Liver (tissue), 9 donors: ENCODE measurements around the gene FASN. TPM values are rescaled to one million over a fixed set of nuclear protein-coding genes. Genes with fewer than 3 reads are reported as not detected.

Experiments used
- DNase-seq: peaks from one replicate; pipeline ENCODE4 v3.0.0-alpha.2; 2017; ENCODE audit warnings: low spot score
- H3K27ac ChIP-seq, 2 donors: one replicate each; pipeline ENCODE4 v1.7.0; 2013; ENCODE audit warnings: inconsistent platforms in 2 of 2, low read length in 2 of 2, control low read depth in 1 of 2, low read depth in 1 of 2, mild to moderate bottlenecking in 1 of 2
- H3K27me3 ChIP-seq, 4 donors: one replicate each; pipeline versions ENCODE4 v1.6.1 to v1.7.0; 2013; ENCODE audit warnings: low read length in 3 of 4, inconsistent platforms in 1 of 4, mild to moderate bottlenecking in 1 of 4, moderate library complexity in 1 of 4; ENCODE audit not compliant: control insufficient read depth in 4 of 4, insufficient read depth in 4 of 4
- H3K36me3 ChIP-seq, 4 donors: one replicate each; pipeline versions ENCODE4 v1.6.1 to v1.7.0; 2013; ENCODE audit warnings: low read length in 3 of 4, mild to moderate bottlenecking in 3 of 4, low read depth in 1 of 4, moderate library complexity in 1 of 4; ENCODE audit not compliant: control insufficient read depth in 4 of 4, insufficient read depth in 3 of 4
- H3K4me1 ChIP-seq, 4 donors: one replicate each; pipeline versions ENCODE4 v1.6.1 to v1.7.0; 2013; ENCODE audit warnings: low read length in 3 of 4, mild to moderate bottlenecking in 3 of 4, moderate library complexity in 1 of 4; ENCODE audit not compliant: control insufficient read depth in 4 of 4, insufficient read depth in 4 of 4
- H3K4me3 ChIP-seq, 3 donors: one replicate each; pipeline versions ENCODE4 v1.6.1 to v1.7.0; 2013; ENCODE audit warnings: low read length in 3 of 3, control low read depth in 1 of 3, low read depth in 1 of 3, mild to moderate bottlenecking in 1 of 3
- H3K9ac ChIP-seq, 2 donors: one replicate each; pipeline ENCODE4 v1.7.0; 2013; ENCODE audit warnings: low read length in 2 of 2, mild to moderate bottlenecking in 2 of 2, moderate library complexity in 2 of 2, control low read depth in 1 of 2, low read depth in 1 of 2
- H3K9me3 ChIP-seq, 4 donors: one replicate each; pipeline versions ENCODE4 v1.6.1 to v1.7.0; 2013; ENCODE audit warnings: low read length in 3 of 4; ENCODE audit not compliant: control insufficient read depth in 4 of 4
- CTCF ChIP-seq: fragments of 150-350 bp; IDR thresholded peaks from 2 replicates; pipeline ENCODE4 v1.5.1; 2017; ENCODE audit warnings: improper control_type of control experiment, low read depth, low read length; ENCODE audit not compliant: missing input control
- EGR1 ChIP-seq, 2 donors: IDR thresholded peaks; 2 replicates each; pipeline ENCODE4 v1.6.1; 2016 to 2018; ENCODE audit warnings: antibody characterized with exemption in 2 of 2, low read depth in 2 of 2
- FOXA1 ChIP-seq: IDR thresholded peaks from 2 replicates; pipeline ENCODE4 v1.6.1; 2016; ENCODE audit warnings: antibody characterized with exemption
- FOXA2 ChIP-seq: IDR thresholded peaks from 2 replicates; pipeline ENCODE4 v1.6.1; 2016; ENCODE audit warnings: antibody characterized with exemption
- GABPA ChIP-seq, 2 donors: IDR thresholded peaks in 1 of 2; conservative IDR thresholded peaks in 1 of 2; 2 replicates each; pipeline ENCODE4 v1.6.1; 2016; ENCODE audit warnings: antibody characterized with exemption in 2 of 2, mild to moderate bottlenecking in 1 of 2, moderate library complexity in 1 of 2
- HNF4A ChIP-seq, 2 donors: conservative IDR thresholded peaks; 2 replicates each; pipeline ENCODE4 v1.6.1; 2016; ENCODE audit warnings: antibody characterized with exemption in 2 of 2, mild to moderate bottlenecking in 2 of 2
- HNF4G ChIP-seq: IDR thresholded peaks from 2 replicates; pipeline ENCODE4 v1.6.1; 2016; ENCODE audit warnings: antibody characterized with exemption
- JUND ChIP-seq, 2 donors: IDR thresholded peaks; 2 replicates each; pipeline ENCODE4 v1.6.1; 2016; ENCODE audit warnings: antibody characterized with exemption in 2 of 2
- NR2F2 ChIP-seq: IDR thresholded peaks from 2 replicates; pipeline ENCODE4 v1.6.1; 2016; ENCODE audit warnings: antibody characterized with exemption
- RAD21 ChIP-seq, 2 donors: IDR thresholded peaks; 2 replicates each; pipeline ENCODE4 v1.6.1; 2016; ENCODE audit warnings: antibody characterized with exemption in 2 of 2, mild to moderate bottlenecking in 2 of 2
- REST ChIP-seq: IDR thresholded peaks from 2 replicates; pipeline ENCODE4 v1.6.1; 2016; ENCODE audit warnings: antibody characterized with exemption, mild to moderate bottlenecking
- RXRA ChIP-seq, 2 donors: IDR thresholded peaks; 2 replicates each; pipeline ENCODE4 v1.6.1; 2017 to 2018; ENCODE audit warnings: antibody characterized with exemption in 2 of 2, mild to moderate bottlenecking in 1 of 2
- SP1 ChIP-seq: IDR thresholded peaks from 2 replicates; pipeline ENCODE4 v1.6.1; 2018; ENCODE audit warnings: antibody characterized with exemption, mild to moderate bottlenecking
- WGBS: extraction: QIAGEN DNeasy Blood & Tissue Kit; methylation state at CpG from one replicate; pipeline ENCODE4 v1.1.7; 2013; 5-methylcytosine and 5-hydroxymethylcytosine counted together
- polyA plus RNA-seq, 2 donors: library from polyadenylated mRNA; stranded (reverse) in 1 of 2; unstranded in 1 of 2; fragments of 200-250 nt in 1 of 2; fragments of >200 nt in 1 of 2; fragmentation: Nextera tagmentation in 1 of 2; extraction: Ambion mirVana in 1 of 2; gene quantifications; one replicate each; pipeline versions ENCODE4 v1.2.1 to v1.2.3, GENCODE V29; 2013 to 2015
- total RNA-seq, 2 donors: library from RNA; depleted of rRNA; stranded (reverse); fragments of >200 nt; gene quantifications; one replicate each; pipeline ENCODE4 v1.2.3, GENCODE V29; 2014
- TF ChIP-seq, protein P1 (sequence below): IDR thresholded peaks from 2 replicates; pipeline ENCODE4 v1.6.1; 2016; ENCODE audit warnings: antibody characterized with exemption
- TF ChIP-seq, protein P2 (sequence below): IDR thresholded peaks from 2 replicates; pipeline ENCODE4 v1.6.1; 2016; ENCODE audit warnings: antibody characterized with exemption
- donor health status: healthy.
- donor health status: healthy.
- donor health status: healthy.
- donor health status: healthy.
- donor health status: healthy.

FASN gene
- total and polyA plus RNA-seq, 4 donors, result 53.1 to 229 (median 130) TPM

- Histone ChIP-seq H3K4me1 (peaks cover 31 to 80% (median 59%) of the 10 kb centered on the region in 4 donors), H3K27ac (peak overlapping the region; percentile 96 to 98), H3K4me3 (no peak overlapping the region), H3K9ac (peak overlapping the region in 1 of 2 donors; percentile 34), H3K9me3 (no peaks in the 10 kb centered on the region), H3K36me3 (no peaks in the 10 kb centered on the region), H3K27me3 (no peaks in the 10 kb centered on the region)
- peak; percentile 23 for TF ChIP-seq CTCF
- TF ChIP-seq EGR1 (IDR thresholded peaks at IDR 0.05; ENCODE audit: low read depth in 2 of 2), result no peak
- TF ChIP-seq GABPA (IDR thresholded peaks at IDR 0.05 in 1 of 2, conservative IDR thresholded peaks at IDR 0.05 in 1 of 2), result no peak
- WGBS, result 85% methylated on average over 24 of the region's 24 CpGs
- no peak for DNase-seq
These were observed 9.4 kb upstream of the FASN start for GRCh38 chr17:82107341-82107860.

GRCh38 chr17:82106688-82107305 lies 8.8 kb upstream of the FASN start:
- 49% methylated on average over 9 of the region's 9 CpGs for WGBS
- TF ChIP-seq, protein P1, sequence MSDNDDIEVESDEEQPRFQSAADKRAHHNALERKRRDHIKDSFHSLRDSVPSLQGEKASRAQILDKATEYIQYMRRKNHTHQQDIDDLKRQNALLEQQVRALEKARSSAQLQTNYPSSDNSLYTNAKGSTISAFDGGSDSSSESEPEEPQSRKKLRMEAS, result no peak
- peak in 1 of 2 donors; percentile 50 for TF ChIP-seq HNF4A (conservative IDR thresholded peaks at IDR 0.05)
- Histone ChIP-seq H3K4me3 (peak overlapping the region in 1 of 3 donors; percentile 7), H3K9me3 (no peaks in the 10 kb centered on the region), H3K27ac (peak overlapping the region; percentile 96 to 98), H3K9ac (peak overlapping the region; percentile 46 to 72), H3K36me3 (no peaks in the 10 kb centered on the region), H3K27me3 (no peaks in the 10 kb centered on the region), H3K4me1 (peaks cover 32 to 78% (median 60%) of the 10 kb centered on the region in 4 donors)
- no peak for DNase-seq

DNA sequence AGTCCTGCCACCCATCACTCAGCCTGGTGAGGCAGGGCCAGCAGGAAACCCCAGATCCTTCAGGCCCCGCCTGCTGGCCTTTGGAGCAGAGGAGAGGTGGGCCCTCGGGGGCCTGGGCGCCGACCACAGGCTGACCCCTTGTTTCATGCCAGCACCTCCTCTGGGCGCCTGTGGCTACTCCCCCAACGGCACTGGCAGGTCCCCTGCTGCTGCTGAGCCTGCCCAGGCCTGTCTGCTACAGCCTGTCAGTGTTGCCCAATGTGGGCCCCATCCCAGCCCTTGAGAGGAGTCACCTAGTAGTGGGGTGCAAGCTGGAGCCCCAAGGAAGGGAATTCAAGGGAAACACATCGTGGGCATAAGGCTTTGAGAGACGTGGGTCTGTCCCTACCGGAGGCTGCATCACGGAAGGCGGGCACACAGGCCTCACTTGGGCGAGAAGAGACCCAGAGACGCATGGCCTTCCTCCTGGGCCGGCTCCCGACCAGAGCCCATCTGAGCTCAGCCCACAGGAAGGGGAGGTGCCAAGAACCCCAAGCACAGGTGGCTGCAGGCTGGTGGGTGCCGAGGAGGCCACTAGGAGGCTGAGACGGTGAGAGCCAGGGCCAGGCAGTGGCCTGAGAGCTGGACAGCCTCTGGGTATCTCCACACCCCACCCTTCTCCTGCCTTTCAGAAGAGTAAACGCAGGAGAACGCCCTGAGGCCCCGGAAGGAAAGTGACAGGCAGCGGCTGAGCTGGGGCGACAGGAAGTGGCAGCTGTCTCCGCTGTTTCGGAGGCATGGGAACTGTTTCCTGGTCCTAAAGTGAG lies 8.0 kb upstream of the FASN start:
- H3K9ac ChIP-seq, result peak overlapping the region; percentile 46 to 72
- H3K27me3 ChIP-seq, result no peaks in the 10 kb centered on the region
- no peaks in the 10 kb centered on the region for H3K36me3 ChIP-seq
- H3K27ac ChIP-seq, result peak overlapping the region; percentile 96 to 98
- WGBS, result 32% methylated on average over 24 of the region's 24 CpGs
- peak; percentile 56 for DNase-seq
- peaks cover 37 to 80% (median 63%) of the 10 kb centered on the region in 4 donors for H3K4me1 ChIP-seq
- H3K9me3 ChIP-seq, result no peaks in the 10 kb centered on the region
- peak overlapping the region in 2 of 3 donors; percentile 7 to 12 for H3K4me3 ChIP-seq
- TF ChIP-seq FOXA1, result no peak
- TF ChIP-seq REST, result no peak
- no peak for TF ChIP-seq HNF4G
- TF ChIP-seq CTCF, result peak; percentile 26
- TF ChIP-seq HNF4A (conservative IDR thresholded peaks at IDR 0.05), result no peak
- TF ChIP-seq RAD21 (IDR thresholded peaks at IDR 0.05), result peak in 1 of 2 donors; percentile 51
- TF ChIP-seq, protein P2, sequence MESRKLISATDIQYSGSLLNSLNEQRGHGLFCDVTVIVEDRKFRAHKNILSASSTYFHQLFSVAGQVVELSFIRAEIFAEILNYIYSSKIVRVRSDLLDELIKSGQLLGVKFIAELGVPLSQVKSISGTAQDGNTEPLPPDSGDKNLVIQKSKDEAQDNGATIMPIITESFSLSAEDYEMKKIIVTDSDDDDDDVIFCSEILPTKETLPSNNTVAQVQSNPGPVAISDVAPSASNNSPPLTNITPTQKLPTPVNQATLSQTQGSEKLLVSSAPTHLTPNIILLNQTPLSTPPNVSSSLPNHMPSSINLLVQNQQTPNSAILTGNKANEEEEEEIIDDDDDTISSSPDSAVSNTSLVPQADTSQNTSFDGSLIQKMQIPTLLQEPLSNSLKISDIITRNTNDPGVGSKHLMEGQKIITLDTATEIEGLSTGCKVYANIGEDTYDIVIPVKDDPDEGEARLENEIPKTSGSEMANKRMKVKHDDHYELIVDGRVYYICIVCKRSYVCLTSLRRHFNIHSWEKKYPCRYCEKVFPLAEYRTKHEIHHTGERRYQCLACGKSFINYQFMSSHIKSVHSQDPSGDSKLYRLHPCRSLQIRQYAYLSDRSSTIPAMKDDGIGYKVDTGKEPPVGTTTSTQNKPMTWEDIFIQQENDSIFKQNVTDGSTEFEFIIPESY, result no peak
- peak; percentile 26 for TF ChIP-seq SP1
- no peak for TF ChIP-seq FOXA2
- no peak for TF ChIP-seq JUND (IDR thresholded peaks at IDR 0.05)
- TF ChIP-seq RXRA (IDR thresholded peaks at IDR 0.05), result peak in 1 of 2 donors; percentile 28
- no peak for TF ChIP-seq NR2F2
- TF ChIP-seq GABPA (IDR thresholded peaks at IDR 0.05 in 1 of 2, conservative IDR thresholded peaks at IDR 0.05 in 1 of 2), result peak in 1 of 2 donors; percentile 61
